ENCODE results near the gene AK2. TPM values are rescaled to one million over a fixed set of nuclear protein-coding genes. Genes with fewer than 3 reads are reported as not detected.

Gene AK2
- total RNA-seq, 1 experiment from 2014 or later = 390 TPM

DNA sequence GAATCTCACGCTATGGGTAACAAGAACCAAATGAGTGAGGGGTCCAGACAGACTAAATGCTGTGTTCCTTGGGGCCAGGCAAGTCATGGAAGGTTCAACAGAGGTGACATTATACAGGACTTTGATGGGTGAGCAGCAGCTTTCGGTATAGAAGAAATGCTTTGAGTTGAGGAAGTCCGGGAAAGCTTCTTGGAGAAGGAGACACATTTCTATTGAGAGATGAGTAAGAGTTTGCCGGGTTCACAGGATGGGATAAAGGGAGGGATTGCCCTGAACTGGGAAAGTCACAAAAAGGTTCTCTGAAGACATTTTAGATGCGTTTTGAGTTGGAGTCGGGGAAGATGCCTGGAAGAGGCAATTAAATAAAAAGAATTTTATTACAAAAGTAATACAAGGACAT lies 43.7 kb upstream of the AK2 start:
- peak overlapping the region; percentile 75 for H3K4me3 Mint-ChIP-seq (ENCODE audit: unreplicated experiment)
- DNase-seq (ENCODE audit: unreplicated experiment) = no peak
- no peaks in the 10 kb centered on the region for H3K9me3 Mint-ChIP-seq (ENCODE audit: unreplicated experiment)
- H3K27me3 Mint-ChIP-seq (ENCODE audit: insufficient read depth, unreplicated experiment) = no peaks in the 10 kb centered on the region
- BruUV-seq (replicated peaks) = TSS peak; percentile 89
- peaks cover 20% of the 10 kb centered on the region for H3K4me1 Mint-ChIP-seq (ENCODE audit: insufficient read depth, unreplicated experiment)
- no peaks in the 10 kb centered on the region for H3K36me3 Mint-ChIP-seq (ENCODE audit: insufficient read depth, unreplicated experiment)
- no peak for TF ChIP-seq CTCF (IDR thresholded peaks at IDR 0.05; ENCODE audit: unreplicated experiment)
- CTCF ChIA-PET = interaction anchor here (0.6 to 3.4 kb wide), 8 partner anchors 12 to 147 kb away, joined by 3 to 12 read pairs (median 4); no protein-coding TSS in a partner anchor
- H3K27ac Mint-ChIP-seq (ENCODE audit: low read depth, unreplicated experiment) = peak overlapping the region; percentile 59
- POLR2A ChIA-PET = interaction anchor here (0.6 to 2.9 kb wide), 16 partner anchors 13 to 205 kb away, joined by 3 to 18 read pairs (median 4); no protein-coding TSS in a partner anchor
- intact Hi-C loops (cut with micrococcal nuclease) = loop anchor here (5.0 to 10.0 kb wide), 4 partner anchors 43 to 676 kb away; partner anchors contain the start of gene AK2

- H3K9me3 Mint-ChIP-seq (ENCODE audit: unreplicated experiment) = no peaks in the 10 kb centered on the region
- POLR2A ChIA-PET = interaction anchor here (0.7 to 1.0 kb wide), 2 partner anchors 15 to 203 kb away, joined by 3 read pairs; no protein-coding TSS in a partner anchor
- no peak overlapping the region for H3K4me3 Mint-ChIP-seq (ENCODE audit: unreplicated experiment)
- no TSS peak for BruUV-seq (replicated peaks)
- no peaks in the 10 kb centered on the region for H3K27me3 Mint-ChIP-seq (ENCODE audit: insufficient read depth, unreplicated experiment)
- peaks cover 20% of the 10 kb centered on the region for H3K4me1 Mint-ChIP-seq (ENCODE audit: insufficient read depth, unreplicated experiment)
- no peaks in the 10 kb centered on the region for H3K36me3 Mint-ChIP-seq (ENCODE audit: insufficient read depth, unreplicated experiment)
- no peak overlapping the region for H3K27ac Mint-ChIP-seq (ENCODE audit: low read depth, unreplicated experiment)
- CTCF ChIA-PET = interaction anchor here (0.7 to 1.3 kb wide), 2 partner anchors 22 to 207 kb away, joined by 3 to 7 read pairs; no protein-coding TSS in a partner anchor
- no peak for DNase-seq (ENCODE audit: unreplicated experiment)
- intact Hi-C loops (cut with micrococcal nuclease) = no loop called here
- TF ChIP-seq CTCF (IDR thresholded peaks at IDR 0.05; ENCODE audit: unreplicated experiment) = no peak
Measured at GRCh38 chr1:33078030-33078591, 41.4 kb upstream of the AK2 start.

DNA sequence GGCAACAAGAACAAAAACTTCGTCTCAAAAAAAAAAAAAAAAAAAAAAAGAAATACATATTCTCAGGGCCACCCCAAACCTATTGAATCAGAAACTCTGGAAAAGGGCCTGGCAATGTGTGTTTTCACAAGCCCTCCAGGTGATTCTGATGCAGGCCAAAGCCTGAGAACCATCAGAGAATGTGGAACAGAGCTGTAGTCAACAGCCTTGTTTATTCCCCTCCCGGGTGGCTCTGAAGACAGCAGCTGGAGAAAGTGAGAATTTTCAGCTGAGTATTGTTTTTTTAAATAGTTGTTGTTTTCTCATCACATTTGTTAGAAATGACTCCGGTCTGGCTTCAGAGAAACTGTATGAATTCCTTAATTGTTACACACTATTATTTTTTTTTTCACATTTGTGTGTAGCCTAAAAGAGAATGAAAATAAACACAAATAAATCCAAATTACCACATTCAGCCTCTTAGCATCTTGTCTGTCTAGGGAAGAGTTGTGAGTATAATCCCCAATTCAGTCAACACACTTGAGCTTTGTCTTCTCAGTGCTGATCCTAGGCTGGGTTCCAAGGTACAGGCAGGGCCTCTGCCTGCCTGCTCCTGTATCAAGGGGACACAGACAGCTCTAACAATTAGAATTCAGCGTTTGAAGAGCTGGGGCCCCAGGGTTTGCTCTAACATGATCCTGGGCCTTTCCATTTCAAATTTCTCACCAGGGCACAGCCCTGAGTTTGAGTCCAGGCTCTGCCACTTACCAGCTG lies 37.7 kb upstream of the AK2 start:
- H3K4me3 Mint-ChIP-seq (ENCODE audit: unreplicated experiment) = no peak overlapping the region
- H3K36me3 Mint-ChIP-seq (ENCODE audit: insufficient read depth, unreplicated experiment) = no peaks in the 10 kb centered on the region
- ChIA-PET CTCF (interaction anchor here (0.6 to 1.2 kb wide), 6 partner anchors 12 to 1727 kb away, joined by 3 to 5 read pairs (median 4); no protein-coding TSS in a partner anchor), POLR2A (interaction anchor here (0.6 to 0.9 kb wide), 2 partner anchors 9 to 230 kb away, joined by 3 read pairs; no protein-coding TSS in a partner anchor)
- H3K4me1 Mint-ChIP-seq (ENCODE audit: insufficient read depth, unreplicated experiment) = no peaks in the 10 kb centered on the region
- intact Hi-C loops (cut with micrococcal nuclease) = no loop called here
- H3K27ac Mint-ChIP-seq (ENCODE audit: low read depth, unreplicated experiment) = no peak overlapping the region
- TF ChIP-seq CTCF (IDR thresholded peaks at IDR 0.05; ENCODE audit: unreplicated experiment) = no peak
- H3K9me3 Mint-ChIP-seq (ENCODE audit: unreplicated experiment) = peaks cover 9% of the 10 kb centered on the region
- H3K27me3 Mint-ChIP-seq (ENCODE audit: insufficient read depth, unreplicated experiment) = no peaks in the 10 kb centered on the region
- no TSS peak for BruUV-seq (replicated peaks)
- DNase-seq (ENCODE audit: unreplicated experiment) = no peak

- H3K27me3 Mint-ChIP-seq (ENCODE audit: insufficient read depth, unreplicated experiment) = no peaks in the 10 kb centered on the region
- intact Hi-C loops (cut with micrococcal nuclease) = no loop called here
- H3K36me3 Mint-ChIP-seq (ENCODE audit: insufficient read depth, unreplicated experiment) = no peaks in the 10 kb centered on the region
- peaks cover 9% of the 10 kb centered on the region for H3K9me3 Mint-ChIP-seq (ENCODE audit: unreplicated experiment)
- no TSS peak for BruUV-seq (replicated peaks)
- TF ChIP-seq CTCF (IDR thresholded peaks at IDR 0.05; ENCODE audit: unreplicated experiment) = no peak
- CTCF ChIA-PET = interaction anchor here (1.0 to 1.5 kb wide), 2 partner anchors 16 to 55 kb away, joined by 5 to 6 read pairs; no protein-coding TSS in a partner anchor
- H3K4me3 Mint-ChIP-seq (ENCODE audit: unreplicated experiment) = no peak overlapping the region
- H3K27ac Mint-ChIP-seq (ENCODE audit: low read depth, unreplicated experiment) = no peak overlapping the region
- DNase-seq (ENCODE audit: unreplicated experiment) = no peak
- POLR2A ChIA-PET = interaction anchor here (0.6 kb wide), 1 partner anchor 1296 kb away, joined by 3 read pairs; no protein-coding TSS in a partner anchor
- peaks cover 8% of the 10 kb centered on the region for H3K4me1 Mint-ChIP-seq (ENCODE audit: insufficient read depth, unreplicated experiment)
Measured at GRCh38 chr1:33072707-33073106, 36.0 kb upstream of the AK2 start.
